Left ventricle myocardium superior (tissue), 1 donor: ENCODE data around the gene MAP3K19. TPM values are rescaled to one million over a fixed set of nuclear protein-coding genes. Genes with fewer than 3 reads are reported as not detected.
"Not testable (repeated sequence)": the region's sequence is repeated elsewhere in the genome, so short reads cannot be mapped to it uniquely, and the experiment has no call there.

ENCODE experiments used
- ATAC-seq: fragments of 200-7000 bp; cut with Tn5 transposase; one replicate; pipeline ENCODE4 v1.9.1; 2020; ENCODE audit warnings: mild to moderate bottlenecking, moderate library complexity
- DNase-seq: peaks from one replicate; pipeline ENCODE4 v3.0.0-alpha.2; 2020
- intact Hi-C: fragments of 100-400 bp; cut with micrococcal nuclease; formaldehyde crosslinking; loops from one replicate; pipeline ENCODE4 v1.11.0; 2022
- total RNA-seq: library from RNA; stranded (reverse); fragmentation: NEBNext Ultra II Directional; extraction: Animal tissue kit (Norgen Biotek cat#: 25700); gene quantifications from one replicate; pipeline ENCODE4 v1.2.1, GENCODE V29; 2021
- donor health status: DM: no; HTN: yes; CAD: no; lungs with severe emphysema.

The MAP3K19 gene
- total RNA-seq, 1 donor from 2014 or later, result not detected

GRCh38 chr2:135052997-135053474, 5.8 kb upstream of the MAP3K19 start:
- intact Hi-C loops, result loop anchor here (5.0 kb wide), 1 partner anchor 101 kb away; no protein-coding TSS in a partner anchor
- ATAC-seq (peak; percentile 3), DNase-seq (no peak)

GRCh38 chr2:135052042-135052876, 5.0 kb upstream of the MAP3K19 start, which contains the start of gene RAB3GAP1:
TSS of gene RAB3GAP1 (plus strand) at chr2:135052292. CDS start at chr2:135052308, 16 bp downstream.
- DNase-seq (peak; percentile 80), ATAC-seq (peak; percentile 91)
- intact Hi-C loops, result loop anchor here (5.0 kb wide), 1 partner anchor 100 kb away; no protein-coding TSS in a partner anchor

GRCh38 chr2:135050684-135051083, 3.4 kb upstream of the MAP3K19 start:
- ATAC-seq, result peak; percentile 63
- intact Hi-C loops, result loop anchor here (5.0 kb wide), 1 partner anchor 98 kb away; no protein-coding TSS in a partner anchor
- DNase-seq, result no peak

- peak; percentile 50 for ATAC-seq
- intact Hi-C loops, result loop anchor here (5.0 kb wide), 1 partner anchor 98 kb away; no protein-coding TSS in a partner anchor
- no peak for DNase-seq
Observed at GRCh38 chr2:135050132-135050531, 2.9 kb upstream of the MAP3K19 start.

- intact Hi-C loops, result no loop called here
- no peak for ATAC-seq
- DNase-seq, result no peak
Observed at GRCh38 chr2:135048122-135048521, 875 bp upstream of the MAP3K19 start.

- DNase-seq, result no peak
- ATAC-seq, result no peak
Observed at GRCh38 chr2:135043345-135043744, 3.9 kb downstream of the MAP3K19 start.

GRCh38 chr2:135037831-135038230, 9.4 kb downstream of the MAP3K19 start:
- DNase-seq (no peak), ATAC-seq (no peak)
- intact Hi-C loops, result no loop called here

More at GRCh38 chr2:135043345-135043744, 3.9 kb downstream of the MAP3K19 start:
- intact Hi-C loops, result no loop called here

- ATAC-seq, DNase-seq, intact Hi-C loops: not testable (repeated sequence)
Observed at GRCh38 chr2:135033216-135033615, 14.0 kb downstream of the MAP3K19 start.

- DNase-seq (no peak), ATAC-seq (no peak)
- intact Hi-C loops, result no loop called here
Observed at GRCh38 chr2:135030826-135031225, 16.4 kb downstream of the MAP3K19 start.

- ATAC-seq (no peak), DNase-seq (no peak)
- intact Hi-C loops, result no loop called here
Observed at GRCh38 chr2:135029481-135030134, 17.6 kb downstream of the MAP3K19 start.

- ATAC-seq (no peak), DNase-seq (no peak)
- intact Hi-C loops, result no loop called here
Observed at GRCh38 chr2:135023886-135024485, 23.3 kb downstream of the MAP3K19 start.

GRCh38 chr2:135022952-135023880, 24.0 kb downstream of the MAP3K19 start:
- no peak for DNase-seq
- no peak for ATAC-seq
- intact Hi-C loops, result no loop called here

- DNase-seq (no peak), ATAC-seq (no peak)
- intact Hi-C loops, result no loop called here
Observed at GRCh38 chr2:135021618-135022017, 25.6 kb downstream of the MAP3K19 start.

GRCh38 chr2:135011633-135012032, 35.6 kb downstream of the MAP3K19 start:
- intact Hi-C loops, result no loop called here
- ATAC-seq (no peak), DNase-seq (no peak)

GRCh38 chr2:135010200-135010942, 36.9 kb downstream of the MAP3K19 start:
- DNase-seq (no peak), ATAC-seq (no peak)
- intact Hi-C loops, result no loop called here

- DNase-seq (no peak), ATAC-seq (no peak)
- intact Hi-C loops, result no loop called here
Observed at GRCh38 chr2:135009339-135009738, 37.9 kb downstream of the MAP3K19 start.

GRCh38 chr2:135005753-135006152, 41.5 kb downstream of the MAP3K19 start:
- intact Hi-C loops, result no loop called here
- ATAC-seq, result no peak
- no peak for DNase-seq
